H1 (cell line): ENCODE measurements around the gene BAD. TPM values are rescaled to one million over a fixed set of nuclear protein-coding genes. Genes with fewer than 3 reads are reported as not detected.

ENCODE experiments used
- CTCF ChIA-PET: fragments of 300-600 bp; sonication (Branson Sonifier 250); formaldehyde crosslinking; loops from one replicate; lab custom pipeline; 2021; ENCODE audit not compliant: partially characterized antibody; lab: Charles Lee
- POLR2A ChIA-PET: fragments of 300-600 bp; sonication (Branson Sonifier 250); formaldehyde crosslinking; loops from one replicate; lab custom pipeline; 2021; ENCODE audit warnings: inconsistent platforms; ENCODE audit not compliant: partially characterized antibody; lab: Charles Lee
- DNase-seq, 2 experiments: peaks; one replicate each; pipeline versions ENCODE4 v3.0.0 to v3.0.0-alpha.2; 2010 to 2022; ENCODE audit warnings: low spot score in 2 of 2, low read depth in 1 of 2, mixed read lengths in 1 of 2
- FAIRE-seq: peaks from 2 replicates; lab custom pipeline; 2011; peaks lifted over from hg19 to GRCh38; lab: Jason Lieb, UNC
- H2AFZ ChIP-seq: 2 replicates; pipeline ENCODE4 v1.8.1; 2012; ENCODE audit warnings: low read length, inconsistent platforms
- H2AK5ac ChIP-seq: 2 replicates; pipeline ENCODE4 v1.6.1; 2013; ENCODE audit warnings: low read depth, low read length
- H2BK120ac ChIP-seq: replicated peaks from 2 replicates; pipeline ENCODE3; 2013; ENCODE audit warnings: low read depth, low read length, inconsistent platforms
- H2BK12ac ChIP-seq: 2 replicates; pipeline ENCODE4 v1.6.1; 2013; ENCODE audit warnings: low read depth, low read length
- H2BK15ac ChIP-seq: 2 replicates; pipeline ENCODE4 v1.6.1; 2013; ENCODE audit warnings: low read length
- H2BK20ac ChIP-seq: 2 replicates; pipeline ENCODE4 v1.6.1; 2013; ENCODE audit warnings: low read length
- H2BK5ac ChIP-seq: 2 replicates; pipeline ENCODE4 v1.6.1; 2013; ENCODE audit warnings: low read depth, low read length
- H3K14ac ChIP-seq: 2 replicates; pipeline ENCODE4 v1.6.1; 2013; ENCODE audit warnings: inconsistent platforms; ENCODE audit not compliant: insufficient read length
- H3K18ac ChIP-seq: 2 replicates; pipeline ENCODE4 v1.6.1; 2013; ENCODE audit warnings: low read length; ENCODE audit errors: extremely low read depth
- H3K23ac ChIP-seq: 2 replicates; pipeline ENCODE4 v1.6.1; 2013; ENCODE audit warnings: inconsistent platforms; ENCODE audit not compliant: insufficient read length
- H3K23me2 ChIP-seq: 2 replicates; pipeline ENCODE4 v1.6.1; 2013; ENCODE audit warnings: low read depth, low read length
- H3K27ac ChIP-seq: 2 replicates; pipeline ENCODE4 v1.6.1; 2011; ENCODE audit warnings: low read depth, low read length, inconsistent platforms
- H3K27me3 ChIP-seq, 4 experiments: replicated peaks in 1 of 4; 1 replicate in 1 of 4; 2 replicates in 3 of 4; pipeline versions ENCODE4 v1.6.1 to v1.8.1; 2011 to 2013; ENCODE audit warnings: low read length in 3 of 4, mild to moderate bottlenecking in 3 of 4, inconsistent platforms in 2 of 4, mixed read lengths in 2 of 4, moderate library complexity in 1 of 4; ENCODE audit not compliant: control insufficient read depth in 3 of 4, insufficient read depth in 3 of 4; ENCODE audit errors: extremely low read depth in 1 of 4
- H3K36me3 ChIP-seq, 4 experiments: 2 replicates each; pipeline versions ENCODE4 v1.6.1 to v1.8.1; 2011 to 2013; ENCODE audit warnings: mild to moderate bottlenecking in 4 of 4, low read length in 3 of 4, moderate library complexity in 2 of 4, control low read depth in 1 of 4, inconsistent platforms in 1 of 4; ENCODE audit not compliant: insufficient read depth in 4 of 4, control insufficient read depth in 2 of 4
- H3K4ac ChIP-seq: replicated peaks from 2 replicates; pipeline ENCODE3; 2013; ENCODE audit warnings: low read length, low read depth, mixed read lengths, inconsistent platforms; ENCODE audit not compliant: insufficient read length
- H3K4me1 ChIP-seq, 4 experiments: replicated peaks in 1 of 4; 1 replicate in 1 of 4; 2 replicates in 3 of 4; pipeline versions ENCODE4 v1.6.1 to v1.8.1; 2011 to 2013; ENCODE audit warnings: low read length in 3 of 4, inconsistent platforms in 2 of 4, mixed read lengths in 1 of 4; ENCODE audit not compliant: insufficient read depth in 4 of 4, control insufficient read depth in 3 of 4
- H3K4me2 ChIP-seq, 2 experiments: 2 replicates each; pipeline versions ENCODE4 v1.6.1 to v1.8.1; 2011 to 2013; ENCODE audit warnings: low read depth in 2 of 2, low read length in 2 of 2, control low read depth in 1 of 2, inconsistent platforms in 1 of 2, mild to moderate bottlenecking in 1 of 2; ENCODE audit not compliant: insufficient read depth in 1 of 2
- H3K4me3 ChIP-seq, 4 experiments: fragments of 200-600, 300-600 bp in 1 of 4; sonication (generic), shearing (Covaris generic), sonication (Bioruptor Twin) in 1 of 4; 2 replicates each; pipeline versions ENCODE4 v1.5.1 to v1.8.1; 2011 to 2016; ENCODE audit warnings: low read length in 4 of 4, low read depth in 3 of 4, control low read depth in 2 of 4, inconsistent platforms in 2 of 4, mild to moderate bottlenecking in 2 of 4, mixed read lengths in 1 of 4, moderate library complexity in 1 of 4; ENCODE audit not compliant: insufficient read depth in 2 of 4; ENCODE audit errors: extremely low read depth in 1 of 4
- H3K56ac ChIP-seq: replicated peaks from 2 replicates; pipeline ENCODE3; 2013; ENCODE audit warnings: low read depth, mild to moderate bottlenecking, mixed read lengths, low read length, inconsistent platforms; ENCODE audit not compliant: insufficient read length
- H3K79me1 ChIP-seq: 2 replicates; pipeline ENCODE4 v1.6.1; 2013; ENCODE audit warnings: low read depth, low read length, control low read depth
- H3K79me2 ChIP-seq, 2 experiments: 2 replicates each; pipeline versions ENCODE4 v1.6.1 to v1.8.1; 2012 to 2013; ENCODE audit warnings: low read length in 2 of 2, mild to moderate bottlenecking in 2 of 2, inconsistent platforms in 1 of 2; ENCODE audit not compliant: insufficient read depth in 2 of 2, control insufficient read depth in 1 of 2
- H3K9ac ChIP-seq, 4 experiments: replicated peaks in 1 of 4; 1 replicate in 1 of 4; 2 replicates in 3 of 4; pipeline versions ENCODE4 v1.6.1 to v1.8.1; 2011 to 2013; ENCODE audit warnings: low read depth in 3 of 4, low read length in 3 of 4, control low read depth in 2 of 4, mild to moderate bottlenecking in 2 of 4, moderate library complexity in 2 of 4, inconsistent platforms in 1 of 4; ENCODE audit errors: extremely low read depth in 1 of 4
- H3K9me3 ChIP-seq, 2 experiments: 2 replicates each; pipeline versions ENCODE4 v1.6.1 to v1.8.1; 2012 to 2013; ENCODE audit warnings: mild to moderate bottlenecking in 2 of 2, moderate library complexity in 2 of 2, control low read depth in 1 of 2, inconsistent platforms in 1 of 2, low read depth in 1 of 2, low read length in 1 of 2, mixed read lengths in 1 of 2; ENCODE audit not compliant: insufficient read depth in 2 of 2
- H4K20me1 ChIP-seq, 2 experiments: replicated peaks in 1 of 2; 2 replicates each; pipeline versions ENCODE3 to v1.8.1; 2011 to 2013; ENCODE audit warnings: inconsistent platforms in 2 of 2, low read length in 2 of 2, mild to moderate bottlenecking in 1 of 2; ENCODE audit not compliant: insufficient read depth in 2 of 2, control insufficient read depth in 1 of 2
- H4K5ac ChIP-seq: 2 replicates; pipeline ENCODE4 v1.6.1; 2013; ENCODE audit warnings: low read length, low read depth, mixed read lengths, inconsistent platforms; ENCODE audit not compliant: insufficient read length
- H4K8ac ChIP-seq: 2 replicates; pipeline ENCODE4 v1.8.0; 2013; ENCODE audit warnings: mild to moderate bottlenecking, moderate library complexity, low read length, inconsistent platforms; ENCODE audit not compliant: insufficient read depth; ENCODE audit errors: extremely low read depth
- H4K91ac ChIP-seq: replicated peaks from 2 replicates; pipeline ENCODE3; 2013; ENCODE audit warnings: low read length, mixed read lengths, inconsistent platforms; ENCODE audit not compliant: insufficient read length
- ASH2L ChIP-seq: fragments of 200-600, 300-600 bp; sonication (generic); IDR thresholded peaks from one replicate; pipeline ENCODE4 v1.7.1; 2017; ENCODE audit warnings: low read length
- BACH1 ChIP-seq: IDR thresholded peaks from 2 replicates; pipeline ENCODE4 v1.6.1; 2012; ENCODE audit warnings: low read length, improper control_type of control experiment
- CBX5 ChIP-seq: fragments of 300-800, 300-1000 bp; sonication (generic); IDR thresholded peaks from 2 replicates; pipeline ENCODE4 v1.7.1; 2016; ENCODE audit warnings: antibody characterized with exemption, low read length, low read depth
- CHD2 ChIP-seq: IDR thresholded peaks from 2 replicates; pipeline ENCODE4 v1.6.1; 2012; ENCODE audit warnings: low read length, improper control_type of control experiment
- EZH2 ChIP-seq: fragments of 200-600 bp; sonication (generic); IDR thresholded peaks from 2 replicates; pipeline ENCODE4 v1.7.1; 2012; ENCODE audit warnings: low read depth, mild to moderate bottlenecking, moderate library complexity, low read length, inconsistent platforms; ENCODE audit not compliant: severe bottlenecking
- GTF2F1 ChIP-seq: IDR thresholded peaks from 2 replicates; pipeline ENCODE4 v1.6.1; 2012; ENCODE audit warnings: low read depth, low read length, improper control_type of control experiment, borderline replicate concordance
- NANOG ChIP-seq: IDR thresholded peaks from 2 replicates; pipeline ENCODE4 v1.6.1; 2011; ENCODE audit warnings: low read length, low read depth, mild to moderate bottlenecking, inconsistent platforms; ENCODE audit not compliant: insufficient read depth, poor library complexity, severe bottlenecking
- SAP30 ChIP-seq: fragments of 300-600 bp; sonication (generic); IDR thresholded peaks from 2 replicates; pipeline ENCODE4 v1.7.1; 2012; ENCODE audit warnings: low read length, moderate library complexity, mild to moderate bottlenecking, inconsistent platforms; ENCODE audit not compliant: insufficient read depth, insufficient replicate concordance
- SP2 ChIP-seq: IDR thresholded peaks from 2 replicates; pipeline ENCODE4 v1.6.1; 2012; ENCODE audit warnings: mild to moderate bottlenecking, low read length, inconsistent platforms
- SP4 ChIP-seq: IDR thresholded peaks from 2 replicates; pipeline ENCODE4 v1.6.1; 2012; ENCODE audit warnings: low read length, inconsistent platforms
- SUZ12 ChIP-seq: fragments of 200-600 bp; sonication (generic); IDR thresholded peaks from 2 replicates; pipeline ENCODE4 v1.6.1; 2012; ENCODE audit warnings: mild to moderate bottlenecking, inconsistent platforms, low read length, moderate library complexity, mixed read lengths
- TAF7 ChIP-seq: optimal IDR thresholded peaks from 2 replicates; pipeline ENCODE3; 2011; ENCODE audit warnings: low read depth, mild to moderate bottlenecking, inconsistent platforms, low read length, moderate library complexity, borderline replicate concordance
- WGBS, 2 experiments: shearing (Covaris generic) in 1 of 2; methylation state at CpG; one replicate each; pipeline versions ENCODE4 v1.1.6 to v1.1.7; 2013 to 2015; ENCODE audit warnings: low lambda C conversion rate in 2 of 2, mixed read lengths in 2 of 2, inconsistent platforms in 1 of 2, low coverage in 1 of 2, missing lambda C conversion rate in 1 of 2; ENCODE audit not compliant: insufficient replicate concordance in 2 of 2, insufficient coverage in 1 of 2, insufficient read length in 1 of 2; ENCODE audit errors: extremely low coverage in 1 of 2, missing lambda C conversion rate in 1 of 2; 5-methylcytosine and 5-hydroxymethylcytosine counted together
- polyA plus RNA-seq, 7 experiments: library from polyadenylated mRNA; depleted of rRNA in 3 of 7; stranded (reverse) in 5 of 7; unstranded in 2 of 7; fragments of >200 nt in 5 of 7; fragments of 200-250 nt in 2 of 7; gene quantifications; 1 replicate in 5 of 7; 2 replicates in 1 of 7; 4 replicates in 1 of 7; pipeline versions ENCODE4 v1.2.1 to v1.2.3, GENCODE V29; 2011 to 2013; ENCODE audit warnings: missing spikeins in 2 of 7, mixed read lengths in 2 of 7
- total RNA-seq: library from RNA; stranded (reverse); fragmentation: NEBNext Ultra II Directional; extraction: Animal tissue kit (Norgen Biotek cat#: 25700); gene quantifications from 2 replicates; pipeline ENCODE4 v1.2.1, GENCODE V29; 2021
- TF ChIP-seq, protein P1 (sequence below): IDR thresholded peaks from 2 replicates; pipeline ENCODE4 v1.6.1; 2012; ENCODE audit warnings: inconsistent platforms

BAD gene
- total and polyA plus RNA-seq, 2 of the 8 experiments (the other 6 are each of a cell fraction or from before 2014, with no cell fraction given) = 23.1 to 33.7 TPM

- Histone ChIP-seq H2BK120ac (no peak overlapping the region), H3K4ac (no peak overlapping the region), H4K8ac (no peak overlapping the region), H3K9me3 (no peaks in the 10 kb centered on the region), H2BK12ac (no peak overlapping the region), H2AK5ac (no peak overlapping the region), H4K91ac (no peak overlapping the region), H3K9ac (no peak overlapping the region), H3K18ac (no peak overlapping the region), H2AFZ (no peak overlapping the region), H3K4me1 (peaks cover 0 to 18% (median 12%) of the 10 kb centered on the region in 4 experiments; a peak in 6 of 7 replicates), H2BK20ac (no peak overlapping the region), H3K14ac (no peak overlapping the region), H3K36me3 (peaks cover 0 to 9% (median 5%) of the 10 kb centered on the region in 4 experiments; a peak in 4 of 8 replicates), H2BK5ac (no peak overlapping the region), H4K5ac (no peak overlapping the region), H3K23ac (no peak overlapping the region), H3K56ac (no peak overlapping the region), H4K20me1 (peaks cover 2 to 13% of the 10 kb centered on the region in 2 experiments), H3K27me3 (no peaks in the 10 kb centered on the region), H3K4me2 (no peak overlapping the region), H3K79me1 (no peaks in the 10 kb centered on the region), H3K23me2 (peaks cover 10% of the 10 kb centered on the region; the same call in 1 of the 2 replicates), H2BK15ac (no peak overlapping the region), H3K4me3 (no peak overlapping the region), H3K27ac (no peak overlapping the region), H3K79me2 (no peaks in the 10 kb centered on the region)
- CTCF ChIA-PET = interaction anchor here (0.9 to 6.5 kb wide), 9 partner anchors 10 to 433 kb away, joined by 3 to 64 read pairs (median 5); partner anchors contain the start of genes FERMT3 and PLCB3
- FAIRE-seq (no peak), DNase-seq (no peak)
- POLR2A ChIA-PET = interaction anchor here (1.7 to 14.1 kb wide), 8 partner anchors 11 to 48 kb away, joined by 6 to 253 read pairs (median 28); partner anchors contain the start of genes FERMT3, FKBP2, PLCB3 and PPP1R14B
- 92% methylated on average over 24 of the region's 24 CpGs; no CpG with 5 or more reads in 1 of the 2 experiments for WGBS, 2 experiments
- no peak for TF ChIP-seq SP2
- TF ChIP-seq SUZ12 = no peak
- no peak for TF ChIP-seq GTF2F1
- TF ChIP-seq TAF7 = no peak
- TF ChIP-seq BACH1 = no peak
- TF ChIP-seq NANOG = no peak
- no peak for TF ChIP-seq CHD2
- no peak for TF ChIP-seq CBX5
- TF ChIP-seq, protein P1, sequence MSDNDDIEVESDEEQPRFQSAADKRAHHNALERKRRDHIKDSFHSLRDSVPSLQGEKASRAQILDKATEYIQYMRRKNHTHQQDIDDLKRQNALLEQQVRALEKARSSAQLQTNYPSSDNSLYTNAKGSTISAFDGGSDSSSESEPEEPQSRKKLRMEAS = no peak
- no peak for TF ChIP-seq ASH2L
- TF ChIP-seq EZH2 = no peak
- TF ChIP-seq SP4 = no peak
- TF ChIP-seq SAP30 = no peak
Measured at GRCh38 chr11:64223001-64223651, 61.3 kb downstream of the BAD start.
